ENCODE results near the gene DYNLT2.
A peak's percentile ranks its signal among the peaks of the same experiment; 100 is the strongest.

The DYNLT2 gene

GRCh38 chr6:169751242-169752073, at the start of gene DYNLT2, which contains the start of gene ERMARD:
Gene DYNLT2, minus strand, starts transcription at chr6:169751572. Its CDS starts 114 bp downstream, at chr6:169751458.
Gene ERMARD, plus strand, starts transcription at chr6:169751622. Its CDS starts 36 bp downstream, at chr6:169751658.
- peak; percentile 96 for DNase-seq

GRCh38 chr6:169800668-169801395, 49.5 kb upstream of the DYNLT2 start:
- peak; percentile 21 for DNase-seq

DNA sequence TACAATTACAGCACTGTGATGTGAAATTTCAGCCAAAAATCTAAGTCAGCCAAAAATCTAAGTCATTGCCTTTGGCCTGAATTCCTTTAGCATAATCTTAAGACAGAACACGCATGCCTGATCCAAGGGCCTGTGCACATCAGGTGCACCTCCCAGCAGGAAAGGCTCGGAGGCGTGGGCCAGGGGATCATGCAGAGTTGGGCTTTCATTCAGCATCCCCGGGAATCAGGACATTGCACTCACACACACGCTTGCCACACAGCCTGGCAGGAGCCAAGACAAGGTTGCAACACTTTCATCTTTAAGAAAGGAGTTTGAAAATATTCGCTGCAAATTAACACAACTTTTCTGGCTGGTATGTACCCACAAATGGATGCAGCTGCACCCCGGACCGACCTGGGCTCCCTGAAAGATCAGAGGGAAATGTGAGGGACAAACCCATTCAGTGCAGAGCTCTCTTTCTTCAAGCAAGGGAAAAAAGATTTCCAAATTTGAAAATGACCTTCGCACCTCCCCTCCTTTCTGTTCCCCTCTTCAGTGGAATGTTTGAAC, 48.8 kb upstream of the DYNLT2 start:
- no peak for DNase-seq

- DNase-seq = no peak
Measured at GRCh38 chr6:169799474-169799926, 48.1 kb upstream of the DYNLT2 start.

DNA sequence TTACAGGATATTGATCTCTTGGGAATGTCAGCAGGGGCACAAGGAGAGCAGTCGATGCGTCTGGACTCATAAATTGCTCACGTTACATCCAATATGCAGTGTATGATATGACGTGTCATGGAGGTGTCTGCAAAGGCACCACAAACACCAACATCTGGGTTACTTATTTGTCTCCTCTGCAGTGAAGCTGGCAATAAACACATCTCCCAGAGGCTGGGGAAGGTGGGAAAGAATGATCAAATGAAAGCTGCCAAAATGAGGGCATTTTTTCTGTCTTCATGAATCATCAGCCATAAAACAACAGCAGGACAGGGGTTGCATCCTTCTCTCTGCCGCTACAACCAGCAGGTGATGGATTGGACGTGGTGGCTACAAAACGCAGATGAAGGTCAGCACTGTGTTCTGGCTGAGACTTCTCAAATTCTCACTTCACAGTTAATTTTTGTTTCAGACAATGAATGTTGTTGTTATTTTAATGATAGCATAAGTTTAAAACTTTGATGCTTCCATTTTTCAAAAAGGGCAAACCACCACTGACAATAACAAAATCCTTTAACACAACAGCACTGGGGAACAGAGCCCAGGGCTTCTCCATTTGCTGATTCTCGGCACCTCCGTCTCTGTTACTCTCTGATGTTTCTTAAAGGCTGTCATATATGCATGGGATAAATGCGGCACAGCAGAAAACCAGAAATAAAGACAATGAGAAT, 47.5 kb upstream of the DYNLT2 start:
- no peak for DNase-seq

DNA sequence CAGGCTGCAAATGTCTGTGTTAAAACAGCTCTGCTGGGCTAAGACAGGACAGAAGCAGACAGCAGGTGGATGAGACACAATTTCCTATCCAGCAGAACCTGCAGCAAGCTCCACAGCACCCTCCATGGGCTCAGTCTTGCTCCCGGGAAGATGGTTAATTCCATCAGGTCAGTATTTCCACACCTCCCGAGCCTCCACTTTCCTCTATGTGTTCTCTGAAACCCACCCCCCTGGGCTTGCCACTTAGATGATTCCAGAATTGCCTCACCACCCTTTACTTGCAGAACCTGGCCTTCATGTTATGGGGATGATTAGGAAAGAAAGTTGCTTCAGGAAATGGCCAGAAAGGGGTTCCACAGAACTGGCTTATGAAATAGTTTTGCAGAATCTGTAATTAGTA, 43.8 kb upstream of the DYNLT2 start:
- DNase-seq = no peak

DNA sequence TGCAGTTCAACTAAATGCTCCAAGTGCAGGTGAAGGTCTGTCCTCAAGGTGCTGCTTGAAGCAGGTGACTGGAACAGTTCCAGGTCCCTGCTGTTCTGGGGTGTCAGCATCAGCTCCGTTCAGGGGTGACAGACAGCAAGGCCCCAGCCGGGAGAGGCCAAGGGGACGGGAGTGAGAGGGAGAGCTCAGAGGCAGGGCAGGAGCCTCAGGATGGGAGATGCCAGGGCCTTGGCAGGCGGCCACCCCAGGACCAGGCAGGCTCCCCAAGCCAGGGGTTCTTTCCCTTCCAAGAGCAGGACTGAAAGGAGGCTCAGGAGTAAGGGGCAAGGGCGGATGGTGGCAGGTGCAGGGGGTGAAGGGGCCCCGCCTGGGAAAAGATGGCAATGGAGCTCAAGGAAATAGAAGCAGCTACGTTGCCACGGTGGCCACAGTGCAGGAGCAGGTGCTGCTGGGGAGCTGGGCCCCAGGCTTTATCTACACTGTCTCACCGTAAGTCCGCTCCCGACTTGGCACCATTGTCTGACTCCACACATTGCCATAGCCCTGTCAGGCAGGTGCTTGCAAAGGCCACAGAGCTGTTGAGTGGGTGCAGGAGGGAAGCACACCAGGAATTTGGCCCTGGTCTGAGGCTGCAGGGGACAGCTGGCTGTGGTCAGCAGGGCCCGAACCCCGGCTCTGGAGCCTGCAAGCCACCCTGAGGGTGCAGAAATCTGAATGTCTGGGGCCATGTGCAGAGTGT, 43.1 kb upstream of the DYNLT2 start:
- DNase-seq = no peak

DNA sequence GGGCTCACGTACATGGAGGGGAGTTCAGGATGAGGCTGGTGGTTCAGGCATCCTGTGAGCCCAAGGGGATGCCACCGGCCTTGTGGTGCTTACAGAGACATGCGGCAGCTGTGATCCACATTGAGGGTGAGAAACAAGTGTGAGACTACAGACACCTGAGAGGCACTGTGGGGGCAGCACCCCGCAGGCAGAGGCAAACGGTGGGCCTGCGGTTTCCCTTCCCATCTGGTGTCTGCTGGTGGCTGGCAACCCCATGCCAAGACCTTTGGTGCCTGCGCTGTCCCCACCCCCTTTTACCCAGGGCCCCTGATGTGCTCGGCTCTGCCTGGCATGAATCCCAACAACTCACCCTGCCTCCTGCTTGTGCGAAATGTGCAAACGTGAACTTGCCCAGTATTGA, 42.0 kb upstream of the DYNLT2 start:
- no peak for DNase-seq

DNA sequence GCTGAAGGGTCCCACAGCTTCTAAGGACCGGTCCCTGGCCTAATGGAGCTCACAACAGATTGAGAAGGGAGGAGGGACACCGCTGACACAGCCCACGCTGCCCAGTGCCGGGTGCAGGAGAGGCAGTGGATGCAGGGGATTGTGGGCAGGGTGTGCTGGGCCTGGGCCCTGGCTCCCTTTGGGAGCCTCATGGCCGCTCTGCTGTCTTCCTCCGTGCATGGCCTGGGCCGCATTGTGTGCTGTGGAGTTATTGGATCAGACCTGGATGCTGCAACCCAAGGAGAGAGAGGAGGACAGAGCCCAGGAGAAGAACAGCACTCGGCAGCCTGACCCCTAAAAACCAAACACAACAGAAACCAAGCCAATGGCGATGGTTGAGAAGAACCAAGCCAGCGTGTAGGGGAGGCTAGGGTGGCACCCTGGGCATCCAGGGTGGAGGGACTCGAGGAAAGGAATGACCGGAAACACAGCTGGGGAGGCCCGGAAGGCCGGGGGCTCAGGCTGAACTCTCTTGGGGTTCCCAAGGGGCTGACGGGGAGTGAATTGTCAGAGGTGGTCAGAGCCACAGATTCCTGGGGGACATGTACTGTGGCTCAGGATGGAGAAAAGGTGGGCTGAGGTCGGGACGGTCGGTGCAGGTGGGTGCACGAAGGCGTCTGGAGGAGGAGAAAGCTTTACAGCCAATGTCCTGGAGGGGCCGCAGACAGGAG, 41.1 kb upstream of the DYNLT2 start:
- no peak for DNase-seq

DNA sequence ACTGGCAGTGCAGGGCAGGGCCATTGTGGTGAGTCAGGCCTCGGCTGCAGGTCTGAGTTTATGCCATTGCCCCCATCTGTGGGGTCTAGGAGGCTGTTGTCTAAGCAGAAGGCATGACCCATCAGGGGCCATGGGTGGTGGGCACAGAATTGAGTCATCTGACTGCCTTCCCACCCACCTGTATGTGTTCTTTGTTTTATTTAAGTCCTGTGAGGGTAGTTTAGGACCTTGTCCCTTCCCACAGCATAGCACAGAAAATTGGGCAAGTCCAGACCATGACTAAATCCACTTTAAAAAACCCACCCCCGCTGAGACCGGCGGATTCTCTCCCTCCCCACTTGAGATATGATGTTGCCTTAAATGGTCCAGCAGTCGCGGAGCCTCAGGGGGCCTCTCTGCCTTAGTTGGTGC, 40.4 kb upstream of the DYNLT2 start:
- DNase-seq = no peak

- DNase-seq = peak; percentile 50
Measured at GRCh38 chr6:169789944-169790927, 38.9 kb upstream of the DYNLT2 start.

DNA sequence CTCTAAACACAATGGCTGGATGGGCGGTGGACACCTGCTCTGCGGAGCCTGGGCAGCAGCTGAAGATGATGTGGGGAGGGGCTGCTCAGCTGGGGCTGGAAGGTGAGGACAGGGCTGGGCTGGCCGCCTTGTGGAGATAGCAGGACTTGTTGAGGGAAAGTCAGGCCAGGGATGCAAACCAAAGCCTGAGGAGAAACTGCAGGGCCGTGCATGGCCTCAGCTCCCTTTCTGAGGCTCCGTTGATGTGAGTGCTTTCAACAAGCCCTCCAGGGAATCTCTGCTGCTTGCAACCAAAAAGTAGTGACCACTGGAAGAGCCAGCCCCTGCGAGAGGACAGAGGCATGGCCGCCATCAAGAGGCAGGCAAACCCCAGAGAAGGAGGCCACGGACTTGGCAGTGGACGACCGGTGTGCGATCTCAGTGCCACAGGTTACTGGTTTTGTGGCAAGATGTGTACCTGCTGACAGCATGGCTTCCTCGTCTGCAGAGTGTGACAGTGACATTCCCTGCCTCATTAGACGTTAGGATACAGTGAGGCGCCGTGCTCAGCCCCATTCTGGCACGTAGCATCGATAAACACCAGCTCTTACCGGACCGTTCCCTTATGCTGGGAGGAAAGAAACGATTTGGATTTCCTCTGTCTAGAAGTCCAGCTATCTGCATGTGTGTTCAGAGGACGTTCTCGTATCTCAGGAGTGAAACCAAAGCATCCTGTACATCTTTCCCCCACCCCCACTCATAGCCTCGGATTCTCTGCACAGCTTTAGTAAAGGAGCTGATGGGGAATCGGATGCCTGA, 38.0 kb upstream of the DYNLT2 start:
- no peak for DNase-seq

DNA sequence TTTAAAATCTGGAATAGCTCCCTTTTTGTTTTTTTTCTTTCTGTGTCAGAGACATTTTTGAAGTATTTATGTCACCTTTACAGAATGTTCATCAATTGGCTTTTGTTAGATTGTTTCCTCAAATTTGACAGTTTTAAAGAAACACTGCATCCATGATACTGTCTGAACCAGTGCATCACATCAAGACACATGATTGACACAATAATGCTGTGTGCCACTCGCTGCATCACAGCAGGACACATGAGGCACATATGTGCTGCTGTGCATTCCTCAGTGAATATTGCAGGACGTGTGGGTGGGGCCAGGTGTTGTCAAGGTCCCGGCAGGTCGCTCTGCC, 37.4 kb upstream of the DYNLT2 start:
- no peak for DNase-seq

DNA sequence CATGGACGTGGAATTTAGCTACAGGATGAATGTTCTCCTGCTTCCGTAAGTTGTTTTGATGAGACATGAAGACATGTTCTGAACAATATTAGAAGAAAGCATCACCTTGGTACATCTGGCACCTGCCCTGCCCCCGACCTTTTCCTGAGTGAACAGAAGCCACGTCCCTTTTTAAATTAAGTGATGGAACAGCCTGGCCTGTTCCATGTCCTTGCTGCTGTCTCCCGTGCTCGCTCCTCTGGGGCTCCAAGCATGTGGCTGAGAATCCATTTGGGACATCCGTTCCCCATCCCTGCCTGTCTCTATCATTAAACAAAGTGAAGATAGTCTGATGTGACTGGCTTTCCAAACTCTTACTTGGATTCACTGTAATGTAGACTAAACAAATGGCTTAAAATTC, 36.4 kb upstream of the DYNLT2 start:
- no peak for DNase-seq

DNA sequence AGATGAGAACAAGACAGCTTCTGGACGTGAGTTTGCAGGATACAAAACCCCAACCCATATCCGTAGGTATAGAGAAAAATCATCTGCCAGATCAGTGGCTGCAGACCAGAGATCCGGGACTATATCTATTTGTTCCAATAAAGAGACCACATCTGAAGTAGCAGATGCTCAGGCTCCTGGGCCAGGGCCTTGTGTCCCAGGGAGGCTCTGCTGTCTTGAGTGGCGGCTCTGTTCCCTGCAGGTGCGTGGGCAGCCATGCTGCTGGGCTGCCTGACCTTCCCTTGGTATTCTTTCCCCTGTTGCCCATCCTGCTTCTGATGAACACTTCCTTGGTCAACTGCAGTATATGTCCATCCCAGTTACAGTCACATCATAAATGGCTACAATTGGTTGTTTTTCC, 35.0 kb upstream of the DYNLT2 start:
- DNase-seq = no peak

DNA sequence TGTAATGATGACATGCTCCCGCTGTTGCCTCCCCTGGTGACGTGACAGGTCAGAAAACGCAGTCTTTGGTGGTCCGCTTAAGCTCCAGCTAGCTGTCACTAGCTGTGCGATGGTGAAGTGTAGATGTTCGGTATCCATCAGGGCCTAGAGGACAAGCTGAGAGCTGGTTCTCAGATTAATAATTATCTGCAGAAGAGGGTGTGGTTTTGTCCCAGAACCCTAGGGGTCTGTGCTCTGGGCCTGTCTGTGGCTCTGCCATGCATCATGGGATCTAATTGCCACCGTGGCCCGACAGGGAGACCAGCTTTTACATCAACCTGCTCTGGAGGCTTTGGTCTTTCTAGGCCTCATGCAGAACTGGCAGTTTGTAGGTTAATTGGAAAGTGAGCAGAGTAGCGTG, 34.2 kb upstream of the DYNLT2 start:
- no peak for DNase-seq

GRCh38 chr6:169784821-169785340, 33.5 kb upstream of the DYNLT2 start:
- DNase-seq = no peak

- DNase-seq = no peak
Measured at GRCh38 chr6:169783971-169784820, 32.8 kb upstream of the DYNLT2 start.
